Ascending aorta (tissue), 2 donors: ENCODE results near the gene GOSR2. TPM values are rescaled to one million over a fixed set of nuclear protein-coding genes. Genes with fewer than 3 reads are reported as not detected.

Experiments
- DNase-seq, 2 donors: peaks; one replicate each; pipeline ENCODE4 v3.0.0-alpha.2; 2019; ENCODE audit warnings: low spot score in 2 of 2
- H3K27ac ChIP-seq, 2 donors: fragments of 200-600 bp; sonication (generic); one replicate each; pipeline ENCODE4 v1.5.1; 2016 to 2017; ENCODE audit warnings: mild to moderate bottlenecking in 1 of 2
- H3K27me3 ChIP-seq: fragments of 200-600 bp; sonication (generic); one replicate; pipeline ENCODE4 v1.5.1; 2017
- H3K36me3 ChIP-seq, 2 donors: fragments of 200-600 bp; sonication (generic); one replicate each; pipeline ENCODE4 v1.5.1; 2016
- H3K4me1 ChIP-seq, 2 donors: fragments of 200-600 bp; sonication (generic); one replicate each; pipeline ENCODE4 v1.5.1; 2016 to 2017; ENCODE audit warnings: mild to moderate bottlenecking in 1 of 2
- H3K4me3 ChIP-seq, 2 donors: fragments of 200-600 bp; sonication (generic); one replicate each; pipeline ENCODE4 v1.5.1; 2016 to 2017; ENCODE audit warnings: mild to moderate bottlenecking in 1 of 2
- H3K9me3 ChIP-seq, 2 donors: fragments of 200-600 bp; sonication (generic); one replicate each; pipeline ENCODE4 v1.5.1; 2016
- CTCF ChIP-seq, 3 experiments: fragments of 200-600 bp in 2 of 3; fragments of 450-650 bp in 1 of 3; sonication (generic) in 2 of 3; IDR thresholded peaks; one replicate each; pipeline ENCODE4 v1.5.1; 2016 to 2019; ENCODE audit warnings: antibody characterized with exemption in 3 of 3, mild to moderate bottlenecking in 1 of 3, moderate library complexity in 1 of 3
- intact Hi-C: fragments of 100-400 bp; cut with DNase I; formaldehyde crosslinking; loops from one replicate; pipeline ENCODE4 v1.15.1; 2023
- total RNA-seq: library from RNA; depleted of rRNA; stranded (reverse); fragments of >200 nt; gene quantifications from one replicate; pipeline ENCODE4 v1.1.0, GENCODE V29; 2016

The GOSR2 gene
- total RNA-seq, 1 donor from 2014 or later = 36.4 TPM

- H3K36me3 ChIP-seq = no peaks in the 10 kb centered on the region
- no peak overlapping the region for H3K27ac ChIP-seq
- intact Hi-C loops = no loop called here
- no peaks in the 10 kb centered on the region for H3K9me3 ChIP-seq
- no peaks in the 10 kb centered on the region for H3K27me3 ChIP-seq
- no peak for TF ChIP-seq CTCF (IDR thresholded peaks at IDR 0.05)
- no peak for DNase-seq
- H3K4me3 ChIP-seq = no peak overlapping the region
- peaks cover 0 to under 1% of the 10 kb centered on the region in 2 donors for H3K4me1 ChIP-seq
These were observed 66.9 kb downstream of the GOSR2 start for GRCh38 chr17:46989637-46990431.

- no peaks in the 10 kb centered on the region for H3K27me3 ChIP-seq
- no peak for TF ChIP-seq CTCF (IDR thresholded peaks at IDR 0.05)
- no peaks in the 10 kb centered on the region for H3K36me3 ChIP-seq
- H3K27ac ChIP-seq = no peak overlapping the region
- intact Hi-C loops = no loop called here
- H3K4me3 ChIP-seq = no peak overlapping the region
- no peaks in the 10 kb centered on the region for H3K4me1 ChIP-seq
- no peaks in the 10 kb centered on the region for H3K9me3 ChIP-seq
- no peak for DNase-seq
These were observed 68.7 kb downstream of the GOSR2 start for GRCh38 chr17:46991617-46992016.

Other genes starting within 250 kb of the GOSR2 start
- not detected for gene WNT3, start 104.5 kb upstream of the GOSR2 start, total RNA-seq
- 5.6 TPM for gene WNT9B, start 71.6 kb upstream of the GOSR2 start, total RNA-seq
- not detected for gene RPRML, start 56.1 kb downstream of the GOSR2 start, total RNA-seq